Coronary artery (tissue), 2 donors: ENCODE data around the gene SPOCK3.

ENCODE experiments used
- DNase-seq: peaks from one replicate; pipeline ENCODE4 v3.0.0-alpha.2; 2017; ENCODE audit warnings: low spot score
- H3K27ac ChIP-seq, 2 donors: fragments of 200-600 bp; sonication (generic); one replicate each; pipeline ENCODE4 v1.5.1; 2016 to 2019
- H3K4me3 ChIP-seq: fragments of 200-600 bp; sonication (generic); 2 replicates; pipeline ENCODE4 v1.5.1; 2016; ENCODE audit warnings: mild to moderate bottlenecking, moderate library complexity
- TF ChIP-seq, protein P1 (sequence below): fragments of 200-600 bp; sonication (generic); IDR thresholded peaks from one replicate; pipeline ENCODE4 v1.5.1; 2019; ENCODE audit warnings: antibody characterized with exemption

SPOCK3 gene

GRCh38 chr4:166842795-166843261, 391.5 kb downstream of the SPOCK3 start:
- H3K4me3 ChIP-seq = no peak overlapping the region
- TF ChIP-seq, protein P1, sequence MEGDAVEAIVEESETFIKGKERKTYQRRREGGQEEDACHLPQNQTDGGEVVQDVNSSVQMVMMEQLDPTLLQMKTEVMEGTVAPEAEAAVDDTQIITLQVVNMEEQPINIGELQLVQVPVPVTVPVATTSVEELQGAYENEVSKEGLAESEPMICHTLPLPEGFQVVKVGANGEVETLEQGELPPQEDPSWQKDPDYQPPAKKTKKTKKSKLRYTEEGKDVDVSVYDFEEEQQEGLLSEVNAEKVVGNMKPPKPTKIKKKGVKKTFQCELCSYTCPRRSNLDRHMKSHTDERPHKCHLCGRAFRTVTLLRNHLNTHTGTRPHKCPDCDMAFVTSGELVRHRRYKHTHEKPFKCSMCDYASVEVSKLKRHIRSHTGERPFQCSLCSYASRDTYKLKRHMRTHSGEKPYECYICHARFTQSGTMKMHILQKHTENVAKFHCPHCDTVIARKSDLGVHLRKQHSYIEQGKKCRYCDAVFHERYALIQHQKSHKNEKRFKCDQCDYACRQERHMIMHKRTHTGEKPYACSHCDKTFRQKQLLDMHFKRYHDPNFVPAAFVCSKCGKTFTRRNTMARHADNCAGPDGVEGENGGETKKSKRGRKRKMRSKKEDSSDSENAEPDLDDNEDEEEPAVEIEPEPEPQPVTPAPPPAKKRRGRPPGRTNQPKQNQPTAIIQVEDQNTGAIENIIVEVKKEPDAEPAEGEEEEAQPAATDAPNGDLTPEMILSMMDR = no peak
- no peak overlapping the region for H3K27ac ChIP-seq
- DNase-seq = no peak

DNA sequence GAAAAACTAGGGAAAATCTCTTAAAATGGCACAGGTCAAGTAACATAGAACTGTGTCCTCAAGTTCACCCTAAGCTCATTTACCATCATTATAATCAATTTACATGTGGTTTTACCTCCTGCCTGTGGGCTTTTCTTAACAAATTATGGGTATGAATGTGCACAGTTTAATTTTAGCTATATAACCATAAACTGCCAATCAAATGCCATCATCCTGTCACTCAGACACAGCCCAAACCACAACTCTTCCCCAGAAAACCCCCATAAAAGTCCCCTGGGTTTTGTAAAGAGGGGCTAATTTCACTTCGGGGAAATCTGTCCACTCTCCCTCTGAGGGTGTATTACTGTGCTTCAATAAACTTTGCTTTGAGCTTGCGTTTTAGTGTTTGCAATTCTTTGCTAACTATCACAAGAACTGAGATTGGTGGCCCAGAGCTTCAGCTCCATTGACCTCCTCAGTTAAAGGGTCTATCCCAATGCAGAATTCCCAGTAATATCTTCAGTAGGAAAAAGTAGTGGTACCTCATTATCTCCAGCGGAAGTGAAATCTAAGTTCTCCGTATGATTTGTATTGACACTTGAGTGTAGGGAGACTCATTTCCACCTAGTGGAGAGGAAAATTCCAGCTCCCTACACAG, 394.6 kb downstream of the SPOCK3 start:
- TF ChIP-seq, protein P1 = no peak
- no peak overlapping the region for H3K27ac ChIP-seq
- no peak for DNase-seq
- H3K4me3 ChIP-seq = no peak overlapping the region

- Histone ChIP-seq H3K27ac (no peak overlapping the region), H3K4me3 (no peak overlapping the region)
- TF ChIP-seq, protein P1 = no peak
- DNase-seq = no peak
These were observed 395.2 kb downstream of the SPOCK3 start for GRCh38 chr4:166838975-166839614.

- DNase-seq = no peak
- TF ChIP-seq, protein P1 = no peak
- Histone ChIP-seq H3K27ac (no peak overlapping the region), H3K4me3 (no peak overlapping the region)
These were observed 397.4 kb downstream of the SPOCK3 start for GRCh38 chr4:166836865-166837264.

DNA sequence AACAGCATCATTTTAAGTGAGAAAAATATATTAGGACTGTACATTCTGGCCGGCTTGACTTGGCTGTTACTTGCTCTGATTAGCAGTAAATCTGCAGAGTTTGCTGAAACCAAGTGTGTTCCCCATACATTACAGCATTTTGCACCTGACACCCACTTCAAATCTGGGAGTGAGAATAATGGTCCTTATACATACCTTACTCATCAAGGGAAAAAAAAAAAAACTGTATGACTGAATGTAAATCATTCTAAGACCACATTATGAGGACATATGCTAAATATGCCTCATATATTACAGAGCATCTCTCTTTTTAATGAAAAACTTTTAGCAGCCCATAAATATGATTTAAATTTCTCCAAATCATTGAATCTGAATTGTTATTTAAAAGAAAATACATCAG, 406.7 kb downstream of the SPOCK3 start:
- Histone ChIP-seq H3K4me3 (no peak overlapping the region), H3K27ac (no peak overlapping the region)
- DNase-seq = no peak
- TF ChIP-seq, protein P1 = no peak

GRCh38 chr4:166827167-166827566, 407.1 kb downstream of the SPOCK3 start:
- DNase-seq = no peak
- Histone ChIP-seq H3K27ac (no peak overlapping the region), H3K4me3 (no peak overlapping the region)
- TF ChIP-seq, protein P1 = no peak

- TF ChIP-seq, protein P1 = no peak
- Histone ChIP-seq H3K27ac (no peak overlapping the region), H3K4me3 (no peak overlapping the region)
- DNase-seq = no peak
These were observed 410.4 kb downstream of the SPOCK3 start for GRCh38 chr4:166823848-166824247.
